GM19025 (cell line): ENCODE data around the gene NUP85.
"Not testable (repeated sequence)": the region's sequence is repeated elsewhere in the genome, so short reads cannot be mapped to it uniquely, and the experiment has no call there.

ENCODE experiments used
- ATAC-seq: cut with Tn5 transposase; IDR thresholded peaks from one replicate; pipeline ENCODE4 v1.9.1; 2021; ENCODE audit warnings: mild to moderate bottlenecking, low read depth, moderate library complexity; ENCODE audit not compliant: unreplicated experiment

Gene NUP85

GRCh38 chr17:75265614-75266315, 60.3 kb downstream of the NUP85 start:
- no peak for ATAC-seq

GRCh38 chr17:75266316-75267152, 61.1 kb downstream of the NUP85 start:
- no peak for ATAC-seq

GRCh38 chr17:75267153-75267410, 61.6 kb downstream of the NUP85 start:
- ATAC-seq = no peak

DNA sequence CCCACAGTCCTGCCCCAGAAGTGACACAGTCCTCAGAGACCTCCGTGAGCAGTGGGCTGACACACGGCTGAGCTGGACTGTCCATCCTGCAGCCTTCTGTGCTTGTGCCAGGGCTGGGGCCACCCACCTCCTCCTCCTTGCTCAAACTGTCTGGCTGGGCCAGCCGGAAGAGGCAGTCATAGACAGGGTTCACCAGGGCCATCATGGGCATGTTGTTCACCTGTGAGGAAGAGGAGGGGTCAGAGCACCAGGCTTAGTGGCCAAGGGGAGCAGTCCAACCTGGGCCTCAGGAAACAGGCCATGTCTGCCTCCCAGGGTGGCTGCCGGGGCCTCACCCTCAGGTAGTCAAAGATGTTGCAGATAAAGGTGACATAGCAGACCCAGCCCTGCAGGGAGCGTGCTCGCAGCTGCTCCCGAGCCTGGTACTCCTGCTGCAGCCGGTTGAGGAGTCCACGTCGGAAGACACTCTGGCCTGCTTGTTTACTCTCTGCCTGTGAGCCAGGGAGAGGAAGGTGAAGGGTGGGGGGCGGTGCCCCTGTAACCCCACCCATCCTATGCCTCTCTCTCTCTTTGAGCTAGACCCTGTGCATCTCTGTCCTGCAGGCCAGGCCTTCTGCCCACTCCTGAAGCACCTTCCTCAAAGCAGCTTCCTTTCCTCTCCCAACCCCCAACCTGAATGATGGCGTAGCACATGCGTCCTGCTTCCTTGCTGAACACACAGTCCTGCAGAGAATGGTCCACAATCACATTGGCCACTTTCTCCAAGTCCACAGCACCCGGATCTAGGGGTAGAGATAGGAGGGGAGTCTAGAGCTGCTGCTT, 62.1 kb downstream of the NUP85 start:
- no peak for ATAC-seq

- no peak for ATAC-seq
Observed at GRCh38 chr17:75269844-75270217, 64.4 kb downstream of the NUP85 start.

DNA sequence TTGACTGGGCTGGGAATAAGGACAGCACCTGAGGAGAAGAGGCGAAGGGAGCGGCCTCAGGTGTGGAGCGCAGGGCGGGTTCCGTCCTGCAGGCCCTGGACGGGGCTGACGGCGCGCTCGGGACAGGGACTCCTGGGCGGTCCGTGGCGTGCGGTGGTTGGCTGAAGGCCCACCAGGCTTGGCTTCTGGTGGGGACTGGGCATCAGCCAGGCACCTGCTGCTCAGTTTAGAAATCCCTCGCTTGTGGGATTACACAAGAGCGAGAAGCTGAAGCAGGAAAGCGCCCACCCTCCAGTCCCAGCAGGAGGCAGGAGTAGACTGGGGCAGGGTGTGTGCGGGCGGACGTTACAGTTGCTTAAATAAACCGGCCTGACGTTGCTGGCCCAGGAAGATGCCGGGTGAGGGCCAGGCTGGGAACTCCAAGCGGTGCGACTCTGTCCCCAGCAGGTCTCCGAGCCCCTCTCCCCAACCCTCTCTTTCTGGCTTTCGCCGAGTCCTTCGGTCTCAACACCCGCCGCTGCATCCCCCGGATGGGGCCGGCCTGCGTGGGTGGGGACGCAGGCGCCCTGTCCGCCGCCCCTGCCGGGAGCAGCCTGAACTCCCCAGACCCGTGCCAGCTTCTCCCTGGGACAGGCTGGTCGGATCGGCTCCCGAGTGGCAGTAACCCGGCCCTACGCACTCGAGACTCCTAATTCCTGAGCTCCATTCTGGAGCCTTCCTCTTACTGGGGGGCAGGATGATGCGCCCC, 64.9 kb downstream of the NUP85 start:
- ATAC-seq = peak; percentile 36

GRCh38 chr17:75270966-75271232, 65.4 kb downstream of the NUP85 start, which contains the start of gene MIF4GD:
Gene MIF4GD (minus strand): TSS chr17:75271231. CDS start chr17:75270195, 1,036 bp downstream.
- ATAC-seq = no peak

DNA sequence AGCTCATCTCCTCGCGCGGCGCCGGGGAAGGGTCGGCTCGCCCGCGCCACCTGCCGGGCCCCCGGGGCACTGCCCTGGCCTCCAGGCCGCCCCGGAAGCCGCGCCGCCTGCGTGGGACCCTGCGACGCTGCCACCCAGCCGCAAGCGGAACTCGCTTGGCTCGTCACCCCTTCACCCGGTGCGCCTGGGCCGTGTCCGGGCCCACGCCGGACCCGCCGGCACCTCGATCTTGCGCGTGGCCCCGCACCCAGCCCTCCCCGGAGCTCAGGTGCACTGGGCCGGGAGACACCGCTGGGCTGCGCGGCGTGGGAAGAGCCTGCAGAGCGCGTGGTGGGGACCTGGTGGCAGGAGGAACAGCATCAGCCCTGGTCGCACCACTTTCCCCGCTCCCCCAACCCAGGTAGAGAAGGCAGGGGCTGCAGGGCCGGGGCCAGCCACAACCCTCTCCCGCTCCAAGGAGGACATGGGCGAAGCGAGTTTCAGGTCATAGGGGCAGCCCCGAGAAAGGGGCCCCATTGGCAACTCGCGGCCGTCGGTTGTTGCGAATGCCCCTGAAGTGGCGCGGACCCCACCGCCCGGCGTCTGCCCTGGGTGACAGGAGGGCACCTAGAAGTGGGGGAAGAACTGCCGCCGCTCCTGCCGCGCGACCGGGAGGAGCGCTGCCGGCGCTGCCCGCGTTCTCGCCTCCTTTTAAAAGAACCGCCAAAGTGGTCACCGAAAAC, 65.9 kb downstream of the NUP85 start:
- peak; percentile 78 for ATAC-seq

DNA sequence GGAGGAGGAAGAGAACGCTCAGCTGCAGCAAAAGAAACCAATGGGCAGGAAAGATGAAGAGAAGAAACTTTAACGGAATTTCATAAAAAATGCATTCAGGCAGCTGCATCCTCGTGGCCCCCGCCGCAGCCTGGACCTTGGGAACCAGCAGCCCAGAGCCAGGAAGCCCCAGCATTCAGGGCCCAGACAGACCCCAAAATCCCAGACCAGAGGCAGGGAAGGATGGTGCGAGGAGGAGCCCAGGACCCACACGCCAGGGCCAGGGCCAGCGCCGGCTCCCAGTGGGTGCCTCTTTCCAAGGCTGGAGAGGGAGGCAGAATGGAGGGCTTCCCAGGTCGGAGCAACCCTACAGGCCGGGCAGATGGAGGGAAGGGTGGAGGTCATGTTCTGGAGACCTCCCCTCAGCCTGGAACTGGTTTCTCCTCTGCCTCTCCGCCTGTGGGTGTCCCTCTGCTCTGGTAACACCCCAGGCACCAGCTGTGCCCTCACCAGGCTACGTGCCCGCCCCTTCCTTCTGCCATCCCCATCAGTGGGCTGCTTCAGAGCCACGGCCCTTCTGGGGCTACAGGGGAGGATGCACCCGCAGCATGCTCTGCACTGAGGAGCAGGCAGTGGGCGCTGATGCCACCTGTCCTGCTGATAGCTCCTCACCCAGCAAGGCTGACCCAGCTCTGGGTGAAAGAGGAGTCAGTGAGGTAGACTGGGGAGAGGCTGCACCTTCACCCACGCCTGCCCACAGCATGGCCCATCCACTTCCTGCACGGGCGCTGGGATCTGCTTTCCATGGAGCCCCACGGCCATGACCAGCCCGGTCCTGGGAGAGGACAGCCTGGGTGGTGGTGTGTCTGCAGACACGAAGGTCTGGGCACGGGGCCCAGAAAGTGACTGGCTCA, 66.7 kb downstream of the NUP85 start:
- no peak for ATAC-seq

DNA sequence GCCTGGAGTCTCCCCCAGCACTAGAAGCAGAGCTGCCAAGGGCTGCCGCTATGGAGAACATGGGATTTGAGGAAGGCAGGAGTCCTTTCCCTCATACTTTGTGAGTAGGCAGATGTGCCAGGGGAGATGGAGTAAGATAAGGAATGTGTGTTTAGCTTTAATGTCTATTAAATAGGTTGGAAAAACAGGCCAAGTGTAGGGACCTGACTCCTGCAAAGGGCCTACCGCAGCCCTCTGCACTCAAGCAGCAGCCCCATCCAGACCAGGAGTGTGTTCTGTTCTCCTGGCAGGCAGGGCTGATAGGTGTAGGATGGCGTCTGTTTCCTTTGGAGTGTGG, 67.3 kb downstream of the NUP85 start:
- no peak for ATAC-seq

DNA sequence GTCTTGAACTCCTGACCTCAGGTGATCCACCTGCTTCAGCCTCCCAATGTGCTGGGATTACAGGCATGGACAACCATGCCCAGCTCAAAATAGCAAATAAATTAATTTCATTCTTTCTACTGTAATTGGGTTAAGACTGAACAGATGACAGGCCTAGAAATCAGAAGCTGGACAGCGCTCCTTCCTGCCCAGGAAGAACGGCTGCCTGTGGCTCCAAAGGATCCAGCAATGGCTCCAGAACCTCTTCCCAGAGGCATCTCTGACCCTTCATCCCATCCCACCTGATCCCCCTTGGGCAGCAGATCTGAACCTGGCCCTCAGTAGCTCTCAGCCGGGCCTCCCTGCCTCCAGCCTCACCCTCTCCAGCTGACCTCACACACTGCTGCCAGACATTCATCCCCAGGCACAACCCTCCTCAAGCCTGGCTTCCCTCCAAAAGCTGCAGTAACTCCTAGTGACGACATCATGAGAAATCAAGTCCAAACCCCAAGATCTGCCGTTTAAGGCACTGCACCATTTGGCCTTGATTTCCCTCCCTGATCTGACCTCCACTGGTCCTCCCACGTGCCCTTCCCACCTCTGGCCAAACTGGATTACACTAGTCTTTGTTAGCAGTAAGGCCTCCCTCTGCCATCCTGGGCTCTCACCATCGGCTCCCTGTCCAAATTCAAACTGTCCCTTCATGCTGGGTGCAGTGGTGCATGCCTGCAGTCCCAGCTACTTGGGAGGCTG, 68.7 kb downstream of the NUP85 start:
- no peak for ATAC-seq

GRCh38 chr17:75277664-75278071, 72.2 kb downstream of the NUP85 start:
- ATAC-seq = no peak

DNA sequence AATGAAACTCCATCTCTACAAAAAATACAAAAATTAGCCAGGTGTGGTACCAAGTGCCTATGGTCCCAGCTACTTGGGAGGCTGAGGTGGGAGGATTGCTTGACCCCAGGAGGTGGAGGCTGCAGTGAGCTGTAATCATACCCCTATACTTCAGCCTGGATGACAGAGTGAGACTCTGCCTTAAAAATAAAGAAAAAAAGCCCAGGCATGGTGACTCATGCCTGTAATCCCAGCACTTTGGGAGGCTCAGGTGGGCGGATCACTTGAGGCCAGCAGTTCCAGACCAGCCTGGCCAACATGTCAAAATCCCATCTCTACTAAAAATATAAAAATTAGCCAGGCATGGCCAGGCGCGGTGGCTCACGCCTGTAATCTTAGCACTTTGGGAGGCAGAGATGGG, 74.7 kb downstream of the NUP85 start:
- ATAC-seq = not testable (repeated sequence)

- ATAC-seq = no peak
Observed at GRCh38 chr17:75285123-75285522, 79.6 kb downstream of the NUP85 start.
